ENCODE results near the gene TSPAN11.
"Not testable (repeated sequence)": the region's sequence is repeated elsewhere in the genome, so short reads cannot be mapped to it uniquely, and the experiment has no call there.

- not testable (repeated sequence) for TF ChIP-seq POLR2A, CTCF (IDR thresholded peaks at IDR 0.05)
Measured at GRCh38 chr12:30894531-30894930, 32.0 kb upstream of the TSPAN11 start.

All from body of pancreas (tissue), 4 donors.